Measurements from ENCODE around the gene SIGLEC9.

DNA sequence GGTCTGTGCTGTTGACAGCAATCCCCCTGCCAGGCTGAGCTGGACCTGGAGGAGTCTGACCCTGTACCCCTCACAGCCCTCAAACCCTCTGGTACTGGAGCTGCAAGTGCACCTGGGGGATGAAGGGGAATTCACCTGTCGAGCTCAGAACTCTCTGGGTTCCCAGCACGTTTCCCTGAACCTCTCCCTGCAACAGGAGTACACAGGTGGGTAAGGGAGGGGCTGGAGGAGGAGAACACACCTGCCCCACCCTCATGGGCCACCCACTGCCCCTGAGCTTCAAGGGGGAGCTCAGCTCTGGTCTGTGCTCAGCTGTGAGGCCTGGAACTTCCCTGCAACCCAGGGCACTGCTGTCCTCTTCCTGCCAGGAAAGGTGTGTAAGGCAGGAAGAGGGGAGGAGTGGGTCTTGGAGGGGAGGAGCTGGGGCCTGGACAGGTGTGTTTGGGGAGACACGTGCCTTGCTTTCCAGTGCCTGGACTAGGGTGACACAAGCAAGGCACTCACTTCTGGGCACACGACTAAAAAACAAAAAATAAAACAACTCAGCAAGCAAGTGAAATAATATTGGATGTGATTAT is 21.3 kb downstream of the SIGLEC9 start:
- TF ChIP-seq POLR2AphosphoS5 (IDR thresholded peaks at IDR 0.05; ENCODE audit: low read depth, low read length) = no peak
- no peak for TF ChIP-seq POLR2A (IDR thresholded peaks at IDR 0.05; ENCODE audit: low read depth, low read length)
- no peak for TF ChIP-seq TAF1 (IDR thresholded peaks at IDR 0.05; ENCODE audit: borderline replicate concordance, low read depth, low read length)

Data from GM12892 (cell line).